BJ (cell line): ENCODE measurements around the gene MID1. TPM values are rescaled to one million over a fixed set of nuclear protein-coding genes. Genes with fewer than 3 reads are reported as not detected.

Experiments used
- CTCF ChIA-PET: fragments of 350-600 bp; formaldehyde crosslinking; extraction: SDS; loops from one replicate; lab custom pipeline; 2021; ENCODE audit warnings: antibody characterized with exemption, inconsistent platforms; lab: Yijun Ruan, JAX
- POLR2A ChIA-PET: fragments of 300-600 bp; sonication (Branson Sonifier 250); formaldehyde crosslinking; extraction: SDS; loops from one replicate; lab custom pipeline; 2021; ENCODE audit warnings: antibody characterized with exemption; lab: Charles Lee
- DNase-seq: peaks from one replicate; pipeline ENCODE4 v3.0.0-alpha.2; 2011; ENCODE audit warnings: low read depth
- H3K27me3 ChIP-seq: 2 replicates; pipeline ENCODE4 v1.6.0; 2011; ENCODE audit warnings: low read length; ENCODE audit not compliant: control insufficient read depth, insufficient read depth
- H3K36me3 ChIP-seq: 2 replicates; pipeline ENCODE4 v1.5.1; 2011; ENCODE audit warnings: low read length; ENCODE audit not compliant: control insufficient read depth, insufficient read depth
- H3K4me3 ChIP-seq: 2 replicates; pipeline ENCODE4 v1.5.1; 2011; ENCODE audit warnings: low read depth, mild to moderate bottlenecking, control low read depth, low read length
- CTCF ChIP-seq: IDR thresholded peaks from 2 replicates; pipeline ENCODE4 v1.5.1; 2011; ENCODE audit warnings: low read depth, mild to moderate bottlenecking, control low read depth, inconsistent platforms, low read length, moderate library complexity; ENCODE audit not compliant: insufficient read depth
- polyA plus RNA-seq: library from polyadenylated mRNA; depleted of rRNA; stranded (reverse); fragments of >200 nt; gene quantifications from 2 replicates; pipeline ENCODE4 v1.2.3, GENCODE V29; 2011

MID1 gene
- polyA plus RNA-seq, 1 experiment = 42.6 TPM

- Histone ChIP-seq H3K27me3 (no peaks in the 10 kb centered on the region), H3K36me3 (no peaks in the 10 kb centered on the region), H3K4me3 (no peak overlapping the region)
- ChIA-PET POLR2A (interaction anchor here (0.6 kb wide), 1 partner anchor 234 kb away, joined by 3 read pairs; no protein-coding TSS in a partner anchor), CTCF (no interaction called here)
- DNase-seq = no peak
- TF ChIP-seq CTCF = no peak
Measured at GRCh38 chrX:10611441-10612090, 8.8 kb downstream of the MID1 start.

- Histone ChIP-seq H3K36me3 (no peaks in the 10 kb centered on the region), H3K4me3 (no peak overlapping the region), H3K27me3 (no peaks in the 10 kb centered on the region)
- DNase-seq = no peak
- no peak for TF ChIP-seq CTCF
- ChIA-PET POLR2A (no interaction called here), CTCF (no interaction called here)
Measured at GRCh38 chrX:10608099-10608498, 12.3 kb downstream of the MID1 start.

GRCh38 chrX:10607233-10607632 lies 13.2 kb downstream of the MID1 start:
- ChIA-PET POLR2A (no interaction called here), CTCF (no interaction called here)
- H3K4me3 ChIP-seq = no peak overlapping the region
- no peaks in the 10 kb centered on the region for H3K36me3 ChIP-seq
- H3K27me3 ChIP-seq = no peaks in the 10 kb centered on the region
- no peak for DNase-seq
- no peak for TF ChIP-seq CTCF

- Histone ChIP-seq H3K36me3 (no peaks in the 10 kb centered on the region), H3K4me3 (no peak overlapping the region), H3K27me3 (no peaks in the 10 kb centered on the region)
- ChIA-PET POLR2A (no interaction called here), CTCF (no interaction called here)
- no peak for TF ChIP-seq CTCF
- DNase-seq = no peak
Measured at GRCh38 chrX:10603612-10604011, 16.8 kb downstream of the MID1 start.

GRCh38 chrX:10602646-10603045 lies 17.7 kb downstream of the MID1 start:
- POLR2A ChIA-PET = no interaction called here

More at GRCh38 chrX:10602646-10603045, 17.7 kb downstream of the MID1 start:
- CTCF ChIA-PET = no interaction called here
- TF ChIP-seq CTCF = no peak
- no peaks in the 10 kb centered on the region for H3K27me3 ChIP-seq
- H3K36me3 ChIP-seq = no peaks in the 10 kb centered on the region
- H3K4me3 ChIP-seq = no peak overlapping the region
- no peak for DNase-seq
